ENCODE data around the gene LSM8. TPM values are rescaled to one million over a fixed set of nuclear protein-coding genes. Genes with fewer than 3 reads are reported as not detected.

Gene LSM8
- total and polyA plus RNA-seq, 8 donors: 0.58 to 58.0 (median 27.6) TPM

DNA sequence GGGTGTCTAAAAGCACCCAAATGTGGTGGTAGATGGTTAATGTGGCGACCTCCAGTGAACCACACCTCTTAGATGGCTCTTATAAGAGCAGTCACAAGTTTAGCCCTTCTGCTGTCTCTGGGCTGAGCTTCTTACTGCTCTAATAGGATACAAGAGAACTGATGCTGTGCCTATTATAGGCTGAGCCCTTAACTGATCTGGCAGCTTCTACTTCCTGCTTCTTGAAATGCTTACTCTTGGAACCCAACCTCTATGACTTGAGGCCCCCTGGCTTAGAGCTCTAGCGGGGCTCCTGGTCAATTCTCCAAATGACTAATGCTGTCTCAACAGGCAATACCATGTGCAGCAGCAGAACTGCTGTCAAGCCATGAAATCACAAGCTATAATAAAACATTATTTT lies 35.0 kb upstream of the LSM8 start:
- Histone ChIP-seq H3K27me3 (no peaks in the 10 kb centered on the region), H3K36me3 (no peaks in the 10 kb centered on the region), H3K9me3 (no peaks in the 10 kb centered on the region), H3K27ac (no peak overlapping the region), H3K4me1 (no peaks in the 10 kb centered on the region), H3K4me3 (no peak overlapping the region)
- no peak for TF ChIP-seq CTCF (IDR thresholded peaks at IDR 0.05)
- TF ChIP-seq POLR2AphosphoS5 (IDR thresholded peaks at IDR 0.05): no peak
- TF ChIP-seq EP300 (IDR thresholded peaks at IDR 0.05): no peak
- DNase-seq: no peak
- intact Hi-C loops (cut with DNase I; ENCODE audit: low total_unique reads): no loop called here
- 49 to 65% (median 57%) methylated on average over 2 of the region's 2 CpGs for WGBS, 5 donors

- intact Hi-C loops (cut with DNase I; ENCODE audit: low total_unique reads): no loop called here
- TF ChIP-seq CTCF (IDR thresholded peaks at IDR 0.05): no peak
- TF ChIP-seq POLR2A (IDR thresholded peaks at IDR 0.05): no peak
- no peak for TF ChIP-seq EP300 (IDR thresholded peaks at IDR 0.05)
- TF ChIP-seq POLR2AphosphoS5 (IDR thresholded peaks at IDR 0.05): no peak
- WGBS, 5 donors: 62 to 82% (median 68%) methylated on average over 2 of the region's 2 CpGs
- no peak overlapping the region for H3K4me3 ChIP-seq
- no peaks in the 10 kb centered on the region for H3K36me3 ChIP-seq
- H3K27me3 ChIP-seq: no peaks in the 10 kb centered on the region
- no peak for DNase-seq
- no peaks in the 10 kb centered on the region for H3K9me3 ChIP-seq
- no peaks in the 10 kb centered on the region for H3K4me1 ChIP-seq
- H3K27ac ChIP-seq: no peak overlapping the region
These were observed 34.6 kb upstream of the LSM8 start for GRCh38 chr7:118149394-118149793.

DNA sequence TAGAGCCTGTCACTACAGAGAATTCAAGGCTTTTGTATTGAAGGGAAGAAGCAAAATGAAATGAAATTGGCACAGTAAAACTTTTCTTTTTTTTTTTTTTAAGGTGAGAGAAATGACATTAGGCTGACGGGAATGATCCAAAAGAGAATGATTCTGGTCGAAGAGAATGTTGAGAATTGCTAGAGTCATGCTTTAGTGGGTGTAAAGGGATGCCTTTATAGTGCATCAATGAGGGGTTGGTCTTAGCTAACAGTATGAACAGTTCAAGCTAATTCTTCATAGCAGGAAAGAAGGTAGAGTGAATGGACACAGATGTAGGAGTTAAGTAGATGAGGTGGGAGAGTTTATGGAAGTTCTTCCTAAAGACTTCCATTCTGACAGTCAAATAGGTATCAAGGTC lies 32.3 kb upstream of the LSM8 start:
- H3K27me3 ChIP-seq: no peaks in the 10 kb centered on the region
- H3K27ac ChIP-seq: no peak overlapping the region
- WGBS, 5 donors: 45 to 89% (median 81%) methylated on average over 2 of the region's 2 CpGs
- intact Hi-C loops (cut with DNase I; ENCODE audit: low total_unique reads): no loop called here
- no peak overlapping the region for H3K4me3 ChIP-seq
- no peak for TF ChIP-seq POLR2A (IDR thresholded peaks at IDR 0.05)
- TF ChIP-seq POLR2AphosphoS5 (IDR thresholded peaks at IDR 0.05): no peak
- no peak for TF ChIP-seq EP300 (IDR thresholded peaks at IDR 0.05)
- TF ChIP-seq CTCF (IDR thresholded peaks at IDR 0.05): no peak
- no peaks in the 10 kb centered on the region for H3K9me3 ChIP-seq
- no peaks in the 10 kb centered on the region for H3K4me1 ChIP-seq
- no peaks in the 10 kb centered on the region for H3K36me3 ChIP-seq
- no peak for DNase-seq

DNA sequence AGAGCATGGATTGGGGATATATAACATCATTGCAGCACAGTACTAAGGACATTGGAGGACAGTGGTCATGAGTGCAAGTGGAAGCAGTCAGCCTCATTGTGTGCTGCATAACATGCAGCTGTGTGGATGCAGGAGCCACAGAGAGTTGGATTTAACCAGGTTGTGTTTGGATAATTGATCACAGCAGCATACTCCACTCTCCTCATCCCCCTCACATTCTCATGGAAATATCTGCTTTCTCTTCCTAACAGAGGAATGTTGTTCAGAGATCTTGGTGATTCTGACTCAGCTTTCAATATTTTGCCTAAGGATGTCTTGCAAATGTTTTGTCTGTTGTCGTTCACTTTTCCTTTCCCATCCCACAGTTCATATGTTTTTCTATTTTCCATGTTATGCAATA lies 31.8 kb upstream of the LSM8 start:
- 50 to 63% (median 58%) methylated on average over 1 of the region's 1 CpG for WGBS, 5 donors
- Histone ChIP-seq H3K4me1 (no peaks in the 10 kb centered on the region), H3K27me3 (no peaks in the 10 kb centered on the region), H3K4me3 (no peak overlapping the region), H3K36me3 (no peaks in the 10 kb centered on the region), H3K27ac (no peak overlapping the region), H3K9me3 (no peaks in the 10 kb centered on the region)
- DNase-seq: no peak
- TF ChIP-seq POLR2A (IDR thresholded peaks at IDR 0.05) (no peak), POLR2AphosphoS5 (IDR thresholded peaks at IDR 0.05) (no peak), EP300 (IDR thresholded peaks at IDR 0.05) (no peak), CTCF (IDR thresholded peaks at IDR 0.05) (no peak)
- intact Hi-C loops (cut with DNase I; ENCODE audit: low total_unique reads): no loop called here

DNA sequence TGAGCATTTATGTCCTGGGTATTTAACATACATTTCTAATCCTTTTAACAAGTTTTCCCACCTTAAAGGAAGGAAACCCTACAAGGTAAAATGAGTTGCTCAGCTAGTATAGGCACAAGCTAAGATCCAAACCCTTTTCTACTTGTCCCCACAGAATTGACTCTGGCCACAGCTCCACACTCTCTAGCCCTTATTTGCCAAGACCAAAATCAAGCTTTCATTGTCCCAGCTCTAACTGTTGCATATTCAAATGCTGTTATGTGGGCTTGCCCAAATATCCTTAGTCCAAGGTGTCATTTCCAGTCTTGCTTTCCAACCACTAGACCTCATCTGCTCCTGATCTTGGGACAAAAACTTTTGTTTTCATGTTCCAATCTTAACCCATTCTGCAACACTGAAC lies 31.3 kb upstream of the LSM8 start:
- no peaks in the 10 kb centered on the region for H3K9me3 ChIP-seq
- DNase-seq: no peak
- H3K4me1 ChIP-seq: no peaks in the 10 kb centered on the region
- TF ChIP-seq CTCF (IDR thresholded peaks at IDR 0.05) (no peak), EP300 (IDR thresholded peaks at IDR 0.05) (no peak), POLR2A (IDR thresholded peaks at IDR 0.05) (no peak), POLR2AphosphoS5 (IDR thresholded peaks at IDR 0.05) (no peak)
- intact Hi-C loops (cut with DNase I; ENCODE audit: low total_unique reads): no loop called here
- H3K4me3 ChIP-seq: no peak overlapping the region
- no peaks in the 10 kb centered on the region for H3K27me3 ChIP-seq
- no peak overlapping the region for H3K27ac ChIP-seq
- H3K36me3 ChIP-seq: no peaks in the 10 kb centered on the region
